Epithelial cell of proximal tubule (primary cell): ENCODE data around the gene PIGS. TPM values are rescaled to one million over a fixed set of nuclear protein-coding genes. Genes with fewer than 3 reads are reported as not detected.
A peak's percentile ranks its signal among the peaks of the same experiment; 100 is the strongest.

ENCODE experiments used
- DNase-seq: peaks from one replicate; pipeline ENCODE4 v3.0.0-alpha.2; 2011; ENCODE audit warnings: low read depth
- H3K4me3 ChIP-seq: 2 replicates; pipeline ENCODE4 v1.5.1; 2011; ENCODE audit warnings: low read depth, mild to moderate bottlenecking, low read length
- total RNA-seq: library from RNA; depleted of rRNA; stranded (reverse); fragments of >200 nt; gene quantifications from 2 replicates; pipeline ENCODE4 v1.2.3, GENCODE V29; 2015
- TF ChIP-seq, protein P1 (sequence below): conservative IDR thresholded peaks from 2 replicates; pipeline ENCODE4 v1.5.1; 2012; ENCODE audit warnings: low read depth, mild to moderate bottlenecking, low read length

PIGS gene
- total RNA-seq, 1 donor from 2014 or later, result 55.6 TPM

- H3K4me3 ChIP-seq, result peak overlapping the region; percentile 73
- DNase-seq, result no peak
- TF ChIP-seq, protein P1, sequence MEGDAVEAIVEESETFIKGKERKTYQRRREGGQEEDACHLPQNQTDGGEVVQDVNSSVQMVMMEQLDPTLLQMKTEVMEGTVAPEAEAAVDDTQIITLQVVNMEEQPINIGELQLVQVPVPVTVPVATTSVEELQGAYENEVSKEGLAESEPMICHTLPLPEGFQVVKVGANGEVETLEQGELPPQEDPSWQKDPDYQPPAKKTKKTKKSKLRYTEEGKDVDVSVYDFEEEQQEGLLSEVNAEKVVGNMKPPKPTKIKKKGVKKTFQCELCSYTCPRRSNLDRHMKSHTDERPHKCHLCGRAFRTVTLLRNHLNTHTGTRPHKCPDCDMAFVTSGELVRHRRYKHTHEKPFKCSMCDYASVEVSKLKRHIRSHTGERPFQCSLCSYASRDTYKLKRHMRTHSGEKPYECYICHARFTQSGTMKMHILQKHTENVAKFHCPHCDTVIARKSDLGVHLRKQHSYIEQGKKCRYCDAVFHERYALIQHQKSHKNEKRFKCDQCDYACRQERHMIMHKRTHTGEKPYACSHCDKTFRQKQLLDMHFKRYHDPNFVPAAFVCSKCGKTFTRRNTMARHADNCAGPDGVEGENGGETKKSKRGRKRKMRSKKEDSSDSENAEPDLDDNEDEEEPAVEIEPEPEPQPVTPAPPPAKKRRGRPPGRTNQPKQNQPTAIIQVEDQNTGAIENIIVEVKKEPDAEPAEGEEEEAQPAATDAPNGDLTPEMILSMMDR, result no peak
Measured at GRCh38 chr17:28597606-28598383, 26.5 kb upstream of the PIGS start.

- H3K4me3 ChIP-seq, result no peak overlapping the region
- TF ChIP-seq, protein P1, result no peak
- DNase-seq, result no peak
Measured at GRCh38 chr17:28592260-28592659, 20.9 kb upstream of the PIGS start.

DNA sequence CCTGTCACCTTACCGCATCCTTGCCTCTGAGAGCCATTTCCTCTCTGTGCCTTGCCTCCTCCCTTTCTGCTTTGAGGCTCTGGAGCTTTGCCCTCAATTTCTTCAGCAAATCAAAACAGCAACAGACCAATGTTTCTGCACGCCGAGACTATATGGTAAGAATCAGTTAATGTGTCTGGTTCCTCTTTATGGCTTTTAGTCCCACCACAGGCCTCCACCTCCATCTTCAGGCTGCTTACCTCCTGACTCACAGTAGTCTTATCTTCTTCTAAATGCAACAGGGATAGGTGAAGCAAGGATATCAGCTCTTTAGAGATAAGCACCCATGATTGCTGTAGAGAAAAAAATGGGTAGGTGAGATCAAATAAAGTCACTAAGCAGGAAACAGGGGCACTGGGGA, 14.5 kb upstream of the PIGS start:
- TF ChIP-seq, protein P1, result no peak
- H3K4me3 ChIP-seq, result no peak overlapping the region
- DNase-seq, result no peak

- DNase-seq, result no peak
- TF ChIP-seq, protein P1, result no peak
- H3K4me3 ChIP-seq, result no peak overlapping the region
Measured at GRCh38 chr17:28584434-28584833, 13.1 kb upstream of the PIGS start.

DNA sequence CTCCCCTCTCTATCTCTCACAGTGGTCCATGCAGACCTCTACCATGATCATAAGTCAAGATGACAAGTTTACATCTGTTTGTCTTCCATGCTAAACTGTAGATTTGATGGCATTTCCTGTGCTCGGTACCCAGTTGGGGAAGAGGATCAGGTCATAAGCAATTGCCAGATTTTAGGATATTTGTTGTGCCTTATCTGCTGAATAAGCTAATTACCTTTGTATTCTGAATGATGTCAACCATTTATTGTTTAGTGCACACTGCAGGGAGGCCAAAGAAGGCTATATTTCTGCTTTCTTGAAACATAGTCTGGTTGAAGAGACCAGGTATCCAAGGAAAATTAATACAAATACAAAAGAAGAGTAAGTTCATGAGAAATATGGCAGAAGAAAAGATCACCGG, 11.2 kb upstream of the PIGS start:
- H3K4me3 ChIP-seq, result no peak overlapping the region
- DNase-seq, result no peak

DNA sequence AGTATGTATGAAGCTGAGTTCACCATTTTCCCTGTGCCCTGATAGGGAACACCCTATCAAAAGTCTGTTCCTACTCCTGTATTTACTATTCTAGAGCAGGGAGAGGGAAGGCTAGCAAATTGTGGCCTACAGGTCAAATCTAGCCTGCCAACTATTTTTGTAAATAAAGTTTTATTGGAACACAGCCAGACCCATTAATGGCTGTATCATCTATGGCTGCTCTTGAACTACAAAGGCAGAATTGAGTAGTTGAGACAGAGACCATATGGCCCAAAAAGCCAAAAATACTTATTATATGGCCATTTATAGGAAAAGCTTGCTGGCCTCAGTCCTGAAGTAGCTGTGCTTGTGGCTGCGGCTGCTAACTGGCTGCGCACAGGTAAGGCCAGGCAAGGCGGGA, 9.6 kb upstream of the PIGS start:
- DNase-seq, result no peak
- TF ChIP-seq, protein P1, result no peak
- no peak overlapping the region for H3K4me3 ChIP-seq

More for the DNA sequence above, 11.2 kb upstream of the PIGS start:
- TF ChIP-seq, protein P1, result no peak

- no peak for DNase-seq
- TF ChIP-seq, protein P1, result no peak
- no peak overlapping the region for H3K4me3 ChIP-seq
Measured at GRCh38 chr17:28579526-28579925, 8.2 kb upstream of the PIGS start.
